Activated B cell treated with CpG ODN at 0.5 μM for 24 hours (primary cell): Measurements from ENCODE around the gene SPSB2. TPM values are rescaled to one million over a fixed set of nuclear protein-coding genes. Genes with fewer than 3 reads are reported as not detected.

ENCODE experiments used
- ATAC-seq: fragments of 200-7000 bp; cut with Tn5 transposase; one replicate; pipeline ENCODE4 v1.10.0; 2021; ENCODE audit warnings: low read depth, mild to moderate bottlenecking, moderate library complexity
- CTCF ChIA-PET: fragments of 350-600 bp; sonication (Branson Sonifier 250); formaldehyde crosslinking; loops from one replicate; lab custom pipeline; 2021; ENCODE audit warnings: antibody characterized with exemption; lab: Charles Lee
- POLR2A ChIA-PET: fragments of 350-600 bp; sonication (Branson Sonifier 250); formaldehyde crosslinking; loops from one replicate; lab custom pipeline; 2021; ENCODE audit warnings: antibody characterized with exemption; lab: Charles Lee
- DNase-seq: peaks from one replicate; pipeline ENCODE4 v3.0.0; 2022
- H3K27ac Mint-ChIP-seq: one replicate; pipeline ENCODE4 v1.8.0; 2020; ENCODE audit warnings: mixed read lengths
- H3K27me3 Mint-ChIP-seq: one replicate; pipeline ENCODE4 v1.8.0; 2021; ENCODE audit warnings: mixed read lengths
- H3K36me3 Mint-ChIP-seq: one replicate; pipeline ENCODE4 v1.8.0; 2021; ENCODE audit warnings: low read depth, mixed read lengths
- H3K4me1 Mint-ChIP-seq: one replicate; pipeline ENCODE4 v1.8.0; 2021; ENCODE audit warnings: mixed read lengths
- H3K4me3 Mint-ChIP-seq: one replicate; pipeline ENCODE4 v1.8.0; 2020; ENCODE audit warnings: mild to moderate bottlenecking, mixed read lengths
- H3K9me3 Mint-ChIP-seq: one replicate; pipeline ENCODE4 v1.8.0; 2020; ENCODE audit warnings: mixed read lengths
- intact Hi-C: fragments of 100-400 bp; cut with micrococcal nuclease; formaldehyde crosslinking; loops from one replicate; pipeline ENCODE4 v1.15.1; 2024
- total RNA-seq: library from RNA; stranded (reverse); gene quantifications from 2 replicates; pipeline ENCODE4 v1.2.3, GENCODE V29; 2022
- TF ChIP-seq, protein P1 (sequence below): fragments of 200-600 bp; IDR thresholded peaks from one replicate; pipeline ENCODE4 v1.8.0; 2022; ENCODE audit warnings: antibody characterized with exemption, mild to moderate bottlenecking

The SPSB2 gene
- total RNA-seq, 1 donor from 2014 or later, result 14.4 TPM

DNA sequence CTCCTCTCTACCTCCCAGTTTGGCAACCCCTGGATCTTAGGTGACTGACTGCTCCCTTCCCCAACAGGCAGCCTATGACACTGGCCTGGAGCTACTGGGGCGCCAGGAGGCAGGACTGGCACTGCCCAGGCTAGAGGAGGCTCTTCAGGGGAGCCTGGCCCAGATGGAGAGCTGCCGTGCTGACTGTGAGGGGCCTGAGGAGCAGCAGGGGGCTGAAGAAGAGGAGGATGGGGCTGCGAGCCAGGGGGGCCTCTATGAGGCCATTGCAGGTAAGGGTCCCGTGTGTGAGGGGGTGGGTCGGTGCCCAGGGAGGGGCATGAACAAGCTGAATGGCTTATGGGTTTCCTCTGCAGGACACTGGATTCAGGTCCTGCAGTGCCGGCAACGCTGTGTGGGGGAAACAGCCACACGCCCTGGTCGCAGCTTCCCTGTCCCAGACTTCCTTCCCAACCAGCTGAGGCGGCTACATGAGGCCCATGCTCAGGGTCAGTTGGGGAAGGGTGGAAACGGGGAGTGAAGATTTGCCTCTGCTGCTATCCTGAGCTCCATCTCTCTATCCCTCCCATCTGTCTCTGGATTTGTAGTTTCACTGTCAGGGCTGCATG, 42.7 kb downstream of the SPSB2 start:
- ChIA-PET CTCF (interaction anchor here (1.5 to 1.7 kb wide), 2 partner anchors 10 to 63 kb away, joined by 3 to 5 read pairs; partner anchors contain the start of gene GNB3), POLR2A (interaction anchor here (1.2 kb wide), 1 partner anchor 21 kb away, joined by 3 read pairs; the partner anchor contains the start of gene USP5)
- ATAC-seq, result no peak
- H3K27me3 Mint-ChIP-seq, result peaks cover 47% of the 10 kb centered on the region
- intact Hi-C loops, result no loop called here
- H3K4me3 Mint-ChIP-seq, result no peak overlapping the region
- peaks cover 16% of the 10 kb centered on the region for H3K4me1 Mint-ChIP-seq
- no peak overlapping the region for H3K27ac Mint-ChIP-seq
- no peaks in the 10 kb centered on the region for H3K9me3 Mint-ChIP-seq
- H3K36me3 Mint-ChIP-seq, result no peaks in the 10 kb centered on the region
- TF ChIP-seq, protein P1, sequence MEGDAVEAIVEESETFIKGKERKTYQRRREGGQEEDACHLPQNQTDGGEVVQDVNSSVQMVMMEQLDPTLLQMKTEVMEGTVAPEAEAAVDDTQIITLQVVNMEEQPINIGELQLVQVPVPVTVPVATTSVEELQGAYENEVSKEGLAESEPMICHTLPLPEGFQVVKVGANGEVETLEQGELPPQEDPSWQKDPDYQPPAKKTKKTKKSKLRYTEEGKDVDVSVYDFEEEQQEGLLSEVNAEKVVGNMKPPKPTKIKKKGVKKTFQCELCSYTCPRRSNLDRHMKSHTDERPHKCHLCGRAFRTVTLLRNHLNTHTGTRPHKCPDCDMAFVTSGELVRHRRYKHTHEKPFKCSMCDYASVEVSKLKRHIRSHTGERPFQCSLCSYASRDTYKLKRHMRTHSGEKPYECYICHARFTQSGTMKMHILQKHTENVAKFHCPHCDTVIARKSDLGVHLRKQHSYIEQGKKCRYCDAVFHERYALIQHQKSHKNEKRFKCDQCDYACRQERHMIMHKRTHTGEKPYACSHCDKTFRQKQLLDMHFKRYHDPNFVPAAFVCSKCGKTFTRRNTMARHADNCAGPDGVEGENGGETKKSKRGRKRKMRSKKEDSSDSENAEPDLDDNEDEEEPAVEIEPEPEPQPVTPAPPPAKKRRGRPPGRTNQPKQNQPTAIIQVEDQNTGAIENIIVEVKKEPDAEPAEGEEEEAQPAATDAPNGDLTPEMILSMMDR, result no peak
- DNase-seq, result no peak

GRCh38 chr12:6829536-6830220, 43.4 kb downstream of the SPSB2 start:
- ATAC-seq (no peak), DNase-seq (no peak)
- Mint-ChIP-seq H3K9me3 (no peaks in the 10 kb centered on the region), H3K4me3 (peak overlapping the region; percentile 86), H3K4me1 (peaks cover 16% of the 10 kb centered on the region), H3K36me3 (no peaks in the 10 kb centered on the region), H3K27me3 (peaks cover 54% of the 10 kb centered on the region), H3K27ac (no peak overlapping the region)
- TF ChIP-seq, protein P1, result no peak
- POLR2A ChIA-PET, result interaction anchor here (0.8 to 1.7 kb wide), 4 partner anchors 22 to 78 kb away, joined by 3 to 7 read pairs (median 4); partner anchors contain the start of genes CDCA3, MLF2 and USP5
- intact Hi-C loops, result loop anchor here (2.0 to 5.0 kb wide), 2 partner anchors 21 to 142 kb away; partner anchors contain the start of genes CDCA3 and ZNF384
- CTCF ChIA-PET, result interaction anchor here (1.5 kb wide), 1 partner anchor 63 kb away, joined by 3 read pairs; no protein-coding TSS in a partner anchor

DNA sequence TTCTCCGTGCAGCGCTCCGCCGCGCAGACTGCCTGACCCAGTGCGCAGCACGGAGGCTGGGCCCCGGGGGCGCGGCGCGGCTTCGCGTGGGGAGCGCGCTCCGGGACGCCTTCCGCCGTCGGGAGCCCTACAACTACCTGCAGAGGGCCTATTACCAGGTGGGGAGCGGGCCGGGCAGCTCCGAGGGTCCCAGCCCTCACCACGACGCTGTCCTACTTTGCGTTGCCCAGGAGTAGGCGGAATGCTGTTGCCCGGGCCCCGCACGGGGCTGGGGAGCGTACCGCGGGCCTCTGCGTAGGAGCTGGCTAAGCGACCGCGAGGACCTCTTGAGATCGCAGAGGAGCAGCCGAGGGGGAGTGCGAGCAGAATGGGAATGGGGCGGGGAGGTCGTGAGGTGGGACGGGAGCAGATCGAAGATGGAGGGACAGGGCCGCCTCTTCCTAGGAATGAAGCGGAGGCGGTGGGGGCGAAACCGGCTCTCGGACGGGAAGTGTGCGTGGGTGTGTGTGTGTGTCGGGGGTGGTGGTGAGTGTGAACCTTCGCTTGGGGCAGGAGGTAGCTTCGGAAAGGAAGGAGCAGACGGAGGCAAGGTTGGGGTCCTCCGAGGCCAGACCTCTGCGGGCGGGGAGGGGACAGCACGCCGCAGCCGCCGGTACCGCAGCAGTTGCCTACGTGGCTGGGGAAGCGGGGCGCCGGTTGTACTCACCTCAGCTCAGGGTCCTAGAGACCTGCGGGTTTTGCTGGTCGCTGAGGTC, 44.1 kb downstream of the SPSB2 start:
- H3K4me1 Mint-ChIP-seq, result peaks cover 16% of the 10 kb centered on the region
- CTCF ChIA-PET, result no interaction called here
- DNase-seq (peak; percentile 43), ATAC-seq (peak; percentile 53)
- H3K4me3 Mint-ChIP-seq, result peak overlapping the region; percentile 86
- peaks cover 58% of the 10 kb centered on the region for H3K27me3 Mint-ChIP-seq
- no peaks in the 10 kb centered on the region for H3K36me3 Mint-ChIP-seq
- TF ChIP-seq, protein P1, result no peak
- POLR2A ChIA-PET, result interaction anchor here (0.8 to 1.7 kb wide), 4 partner anchors 23 to 77 kb away, joined by 3 to 7 read pairs (median 4); partner anchors contain the start of genes CDCA3, MLF2, TPI1 and USP5
- intact Hi-C loops, result loop anchor here (2.0 to 5.0 kb wide), 2 partner anchors 22 to 142 kb away; partner anchors contain the start of genes CDCA3 and ZNF384
- H3K9me3 Mint-ChIP-seq, result no peaks in the 10 kb centered on the region
- no peak overlapping the region for H3K27ac Mint-ChIP-seq

GRCh38 chr12:6827982-6828780, 44.9 kb downstream of the SPSB2 start, which contains the start of gene P3H3:
Gene P3H3, plus strand, starts transcription at chr12:6828407. Its CDS starts 34 bp downstream, at chr12:6828441.
- intact Hi-C loops, result loop anchor here (2.0 to 5.0 kb wide), 2 partner anchors 23 to 141 kb away; partner anchors contain the start of genes CDCA3 and ZNF384
- peak; percentile 29 for ATAC-seq
- no peaks in the 10 kb centered on the region for H3K36me3 Mint-ChIP-seq
- H3K9me3 Mint-ChIP-seq, result no peaks in the 10 kb centered on the region
- peaks cover 16% of the 10 kb centered on the region for H3K4me1 Mint-ChIP-seq
- peak within 1 kb of the TSS; percentile 86 for H3K4me3 Mint-ChIP-seq
- peaks cover 62% of the 10 kb centered on the region for H3K27me3 Mint-ChIP-seq
- ChIA-PET CTCF (interaction anchor here (1.5 kb wide), 1 partner anchor 75 kb away, joined by 5 read pairs; the partner anchor contains the start of gene MLF2), POLR2A (interaction anchor here (1.1 to 1.7 kb wide), 2 partner anchors 39 to 75 kb away, joined by 3 to 6 read pairs; partner anchors contain the start of genes MLF2 and TPI1)
- no peak for DNase-seq
- TF ChIP-seq, protein P1, result no peak
- H3K27ac Mint-ChIP-seq, result no peak within 1 kb of the TSS
